Measurements from ENCODE around the gene GABARAP. TPM values are rescaled to one million over a fixed set of nuclear protein-coding genes. Genes with fewer than 3 reads are reported as not detected.
A peak's percentile ranks its signal among the peaks of the same experiment; 100 is the strongest.

The GABARAP gene
- total and polyA plus RNA-seq, 2 of the 4 experiments (the other 2 are of a cell fraction): 77.8 to 780 TPM

DNA sequence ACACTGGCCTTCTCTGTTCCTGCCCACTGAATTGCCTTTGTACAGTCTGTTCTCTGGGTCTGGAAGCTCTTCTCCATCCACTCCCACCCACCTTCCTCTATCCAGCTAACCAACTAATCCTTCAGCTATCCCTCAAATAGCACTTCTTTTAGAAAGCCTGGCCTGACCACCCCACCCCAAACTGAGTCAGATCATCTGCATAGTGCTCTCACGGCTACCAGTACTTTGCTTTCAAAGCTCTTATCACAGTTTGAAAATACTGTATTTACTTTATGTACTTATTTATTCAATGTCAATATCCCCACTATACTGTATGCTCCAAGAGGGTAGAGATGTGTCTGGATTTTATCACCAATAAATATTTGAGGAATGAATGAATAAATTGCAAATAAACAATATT, 24.5 kb upstream of the GABARAP start:
- Histone ChIP-seq H3K4ac (ENCODE audit: low read depth, low read length) (peak overlapping the region; percentile 88; the same call in 1 of the 2 replicates), H2AK9ac (replicated peaks; ENCODE audit: low read depth, low read length, poor library complexity) (peak overlapping the region; percentile 73), H3K9me3 (ENCODE audit: control insufficient read depth, insufficient read depth, low read length) (no peaks in the 10 kb centered on the region), H4K5ac (ENCODE audit: low read depth, low read length) (no peak overlapping the region), H2BK5ac (ENCODE audit: low read depth, low read length, poor library complexity, severe bottlenecking) (peak overlapping the region; percentile 34), H2AFZ (replicated peaks; ENCODE audit: low read length, poor library complexity) (peak overlapping the region; percentile 61), H3K56ac (ENCODE audit: extremely low read depth, insufficient read depth, low read length) (no peak overlapping the region), H3K14ac (replicated peaks; ENCODE audit: low read depth, low read length) (peak overlapping the region; percentile 60; the same call in 1 of the 2 replicates), H2BK20ac (ENCODE audit: low read depth, low read length) (peak overlapping the region; percentile 75), H3K27me3 (ENCODE audit: control insufficient read depth, insufficient read depth, low read length) (peaks cover 6% of the 10 kb centered on the region; the same call in 1 of the 2 replicates), H2AK5ac (ENCODE audit: low read depth, low read length) (peak overlapping the region; percentile 41; the same call in 1 of the 2 replicates), H4K8ac (ENCODE audit: low read depth in 2 of 2, low read length in 2 of 2) (peak overlapping the region in 1 of 2 experiments; percentile 76; a peak in 2 of 4 replicates), H3K79me1 (ENCODE audit: low read depth in 1 of 2, low read length in 2 of 2) (no peaks in the 10 kb centered on the region), H3K4me2 (ENCODE audit: low read depth, low read length) (no peak overlapping the region), H4K91ac (ENCODE audit: insufficient read depth, low read depth, low read length) (peak overlapping the region; percentile 84), H2BK15ac (ENCODE audit: low read depth, low read length) (peak overlapping the region; percentile 36; the same call in 2 of the 3 replicates), H3K9me1 (ENCODE audit: insufficient read depth, low read length) (peaks cover 10% of the 10 kb centered on the region), H3K18ac (ENCODE audit: low read depth, low read length) (no peak overlapping the region; the same call in 1 of the 2 replicates), H3K23ac (ENCODE audit: low read depth, low read length) (no peak overlapping the region), H3K36me3 (ENCODE audit: control insufficient read depth, insufficient read depth, low read length) (no peaks in the 10 kb centered on the region), H3K4me3 (ENCODE audit: insufficient read depth, low read depth, low read length) (no peak overlapping the region), H2BK120ac (ENCODE audit: low read depth, low read length) (peak overlapping the region; percentile 80; the same call in 1 of the 2 replicates), H3K27ac (ENCODE audit: insufficient read depth, low read length) (no peak overlapping the region), H3K4me1 (ENCODE audit: control insufficient read depth, insufficient read depth, low read length) (peaks cover 10% of the 10 kb centered on the region), H3K9ac (ENCODE audit: low read depth, low read length) (no peak overlapping the region), H4K20me1 (ENCODE audit: insufficient read depth, low read length) (no peaks in the 10 kb centered on the region)
- ChIA-PET POLR2A (ENCODE audit: unreplicated experiment) (no interaction called here), CTCF (interaction anchor here (0.7 kb wide), 1 partner anchor 89 kb away, joined by 3 read pairs; no protein-coding TSS in a partner anchor)
- intact Hi-C loops (cut with micrococcal nuclease): no loop called here
- DNase-seq (peak; percentile 41), ATAC-seq (ENCODE audit: low read depth) (peak; percentile 41)
- in situ Hi-C loops (cut with MboI; ENCODE audit: low sequenced_read_pairs): no loop called here
- dilution Hi-C loops (cut with HindIII; ENCODE audit: low sequenced_read_pairs, unreplicated experiment): no loop called here
- no TSS peak for BruUV-seq (replicated peaks)
- no CpG with 5 or more reads among the region's 1 CpG for whole genome bisulfite sequencing, 2 experiments (ENCODE audit: extremely low coverage in 2 of 2, insufficient read length in 1 of 2)
- TF ChIP-seq, protein P1, sequence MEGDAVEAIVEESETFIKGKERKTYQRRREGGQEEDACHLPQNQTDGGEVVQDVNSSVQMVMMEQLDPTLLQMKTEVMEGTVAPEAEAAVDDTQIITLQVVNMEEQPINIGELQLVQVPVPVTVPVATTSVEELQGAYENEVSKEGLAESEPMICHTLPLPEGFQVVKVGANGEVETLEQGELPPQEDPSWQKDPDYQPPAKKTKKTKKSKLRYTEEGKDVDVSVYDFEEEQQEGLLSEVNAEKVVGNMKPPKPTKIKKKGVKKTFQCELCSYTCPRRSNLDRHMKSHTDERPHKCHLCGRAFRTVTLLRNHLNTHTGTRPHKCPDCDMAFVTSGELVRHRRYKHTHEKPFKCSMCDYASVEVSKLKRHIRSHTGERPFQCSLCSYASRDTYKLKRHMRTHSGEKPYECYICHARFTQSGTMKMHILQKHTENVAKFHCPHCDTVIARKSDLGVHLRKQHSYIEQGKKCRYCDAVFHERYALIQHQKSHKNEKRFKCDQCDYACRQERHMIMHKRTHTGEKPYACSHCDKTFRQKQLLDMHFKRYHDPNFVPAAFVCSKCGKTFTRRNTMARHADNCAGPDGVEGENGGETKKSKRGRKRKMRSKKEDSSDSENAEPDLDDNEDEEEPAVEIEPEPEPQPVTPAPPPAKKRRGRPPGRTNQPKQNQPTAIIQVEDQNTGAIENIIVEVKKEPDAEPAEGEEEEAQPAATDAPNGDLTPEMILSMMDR (conservative IDR thresholded peaks at IDR 0.05; ENCODE audit: low read depth, low read length): no peak
- TF ChIP-seq CHD1 (IDR thresholded peaks at IDR 0.05; ENCODE audit: low read depth, low read length) (no peak), RCOR1 (IDR thresholded peaks at IDR 0.05; ENCODE audit: insufficient replicate concordance, low read length) (no peak), SMC3 (IDR thresholded peaks at IDR 0.05; ENCODE audit: low read depth, low read length) (no peak), MAFK (IDR thresholded peaks at IDR 0.05; ENCODE audit: low read depth, low read length) (no peak), POLR2A (IDR thresholded peaks at IDR 0.05; ENCODE audit: low read depth, low read length) (no peak), MXI1 (IDR thresholded peaks at IDR 0.05; ENCODE audit: borderline replicate concordance, low read depth, low read length) (no peak), BHLHE40 (IDR thresholded peaks at IDR 0.05; ENCODE audit: low read depth, low read length) (no peak), FOS (IDR thresholded peaks at IDR 0.05; ENCODE audit: low read depth, low read length) (no peak), NFE2L2 (IDR thresholded peaks at IDR 0.05; ENCODE audit: low read depth, low read length) (no peak), RAD21 (IDR thresholded peaks at IDR 0.05; ENCODE audit: low read length) (no peak)
- TF ChIP-seq, protein P2, sequence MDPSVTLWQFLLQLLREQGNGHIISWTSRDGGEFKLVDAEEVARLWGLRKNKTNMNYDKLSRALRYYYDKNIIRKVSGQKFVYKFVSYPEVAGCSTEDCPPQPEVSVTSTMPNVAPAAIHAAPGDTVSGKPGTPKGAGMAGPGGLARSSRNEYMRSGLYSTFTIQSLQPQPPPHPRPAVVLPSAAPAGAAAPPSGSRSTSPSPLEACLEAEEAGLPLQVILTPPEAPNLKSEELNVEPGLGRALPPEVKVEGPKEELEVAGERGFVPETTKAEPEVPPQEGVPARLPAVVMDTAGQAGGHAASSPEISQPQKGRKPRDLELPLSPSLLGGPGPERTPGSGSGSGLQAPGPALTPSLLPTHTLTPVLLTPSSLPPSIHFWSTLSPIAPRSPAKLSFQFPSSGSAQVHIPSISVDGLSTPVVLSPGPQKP (IDR thresholded peaks at IDR 0.05; ENCODE audit: borderline replicate concordance, low read depth, low read length): no peak
- TF ChIP-seq, protein P3, sequence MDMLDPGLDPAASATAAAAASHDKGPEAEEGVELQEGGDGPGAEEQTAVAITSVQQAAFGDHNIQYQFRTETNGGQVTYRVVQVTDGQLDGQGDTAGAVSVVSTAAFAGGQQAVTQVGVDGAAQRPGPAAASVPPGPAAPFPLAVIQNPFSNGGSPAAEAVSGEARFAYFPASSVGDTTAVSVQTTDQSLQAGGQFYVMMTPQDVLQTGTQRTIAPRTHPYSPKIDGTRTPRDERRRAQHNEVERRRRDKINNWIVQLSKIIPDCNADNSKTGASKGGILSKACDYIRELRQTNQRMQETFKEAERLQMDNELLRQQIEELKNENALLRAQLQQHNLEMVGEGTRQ (IDR thresholded peaks at IDR 0.05; ENCODE audit: low read depth, low read length): no peak

Data from IMR-90 (cell line).